Left hindlimb (tissue), 1 donor: ENCODE data around the gene ATAD2B.

ENCODE experiments used
- DNase-seq: peaks from one replicate; pipeline ENCODE4 v3.0.0-alpha.2; 2018

Gene ATAD2B

GRCh38 chr2:23905155-23905554 lies 21.8 kb downstream of the ATAD2B start:
- DNase-seq = no peak

DNA sequence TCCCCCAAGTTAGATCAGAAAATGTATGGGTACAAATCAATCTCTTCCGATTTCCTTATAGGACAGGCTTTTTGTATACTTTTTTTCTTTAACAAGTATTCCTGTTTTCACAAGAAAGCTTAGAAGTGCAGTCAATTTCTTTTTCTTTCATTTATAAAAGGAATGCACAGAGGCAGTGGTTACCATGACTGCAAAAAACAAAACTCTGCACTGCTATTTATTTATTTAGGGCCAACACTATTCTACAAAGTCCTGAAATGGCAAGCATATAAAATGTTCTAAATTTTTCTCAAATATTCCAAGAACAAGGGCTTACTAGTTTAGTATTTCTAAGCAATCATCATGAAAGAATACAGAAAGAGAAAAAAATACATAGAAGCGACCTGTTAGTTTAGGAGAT lies 22.2 kb downstream of the ATAD2B start:
- DNase-seq = no peak

GRCh38 chr2:23904215-23904614 lies 22.7 kb downstream of the ATAD2B start:
- no peak for DNase-seq

DNA sequence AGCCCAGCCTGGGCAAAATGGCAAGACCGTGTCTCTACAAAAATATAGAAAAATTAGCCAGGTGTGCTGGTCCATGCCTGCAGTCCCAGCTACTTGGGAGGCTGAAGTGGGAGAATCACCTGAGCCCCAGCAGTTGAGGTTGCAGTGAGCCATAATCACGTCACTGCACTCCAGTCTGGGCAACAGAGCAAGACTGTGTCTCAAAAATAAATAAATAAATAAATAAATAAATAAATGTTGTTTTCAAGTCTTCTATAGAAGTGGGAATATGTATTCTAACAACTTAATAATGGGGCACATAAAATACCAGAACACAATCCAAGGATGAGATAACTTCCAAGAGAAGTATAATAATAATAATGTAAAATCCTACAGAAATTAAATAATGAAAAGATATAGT lies 23.9 kb downstream of the ATAD2B start:
- no peak for DNase-seq

DNA sequence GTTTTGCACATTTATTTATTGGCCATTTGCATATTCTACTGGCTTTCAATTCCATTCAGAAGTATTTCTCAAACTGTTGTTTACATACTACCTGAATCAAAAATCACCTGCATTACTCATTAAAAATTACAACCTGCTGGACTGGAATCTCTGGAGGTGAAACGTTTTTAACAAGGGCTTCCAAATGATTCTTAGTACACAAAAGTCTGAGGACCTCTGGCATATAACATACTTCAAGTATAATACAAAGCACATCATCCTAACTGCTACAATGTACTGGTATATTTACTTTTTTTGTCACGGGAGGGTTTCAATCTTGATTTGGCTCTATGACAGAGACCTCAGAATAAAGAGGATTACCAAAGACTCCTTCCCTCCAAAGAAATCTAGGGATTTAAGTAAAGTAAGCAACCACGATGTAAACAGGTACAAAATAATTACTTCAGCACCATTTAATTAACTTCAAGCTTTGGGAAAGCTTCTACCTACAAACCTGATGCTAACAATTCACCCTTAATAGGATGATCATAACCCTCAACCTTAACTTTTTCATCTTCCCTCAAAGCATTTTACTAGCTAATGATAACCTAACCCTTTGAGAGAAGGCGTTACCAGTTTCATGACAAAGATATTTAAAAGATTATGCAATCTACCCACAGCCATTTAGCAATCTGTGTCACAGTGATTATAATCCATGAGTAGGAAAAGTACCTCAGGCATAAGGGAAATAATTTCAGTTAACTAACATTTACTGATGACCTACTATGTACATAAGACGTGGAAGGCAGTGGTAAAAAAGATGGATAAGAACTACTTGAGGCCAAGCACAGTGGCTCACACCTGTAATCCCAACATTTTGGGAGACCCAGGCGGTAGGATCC lies 24.7 kb downstream of the ATAD2B start:
- no peak for DNase-seq

GRCh38 chr2:23900541-23901322 lies 26.2 kb downstream of the ATAD2B start:
- no peak for DNase-seq

DNA sequence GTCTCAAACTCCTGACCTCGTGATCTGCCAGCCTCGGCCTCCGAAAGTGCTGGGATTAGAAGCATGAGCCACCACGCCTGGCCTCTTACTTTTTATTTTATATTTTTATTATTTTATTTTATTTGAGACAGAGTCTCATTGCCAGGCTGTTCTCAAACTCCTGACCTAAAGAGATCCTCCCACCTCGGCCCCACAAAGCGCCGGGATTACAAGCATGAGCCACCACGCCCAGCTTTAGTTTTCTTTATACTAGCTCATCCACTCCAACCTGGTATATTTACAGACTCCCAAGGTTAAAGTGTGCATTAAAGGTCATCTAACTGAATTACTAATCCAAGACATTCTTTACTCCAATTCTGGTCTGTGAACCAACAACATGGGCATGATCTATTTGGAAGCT lies 26.8 kb downstream of the ATAD2B start:
- no peak for DNase-seq

GRCh38 chr2:23871206-23871605 lies 55.7 kb downstream of the ATAD2B start:
- no peak for DNase-seq

DNA sequence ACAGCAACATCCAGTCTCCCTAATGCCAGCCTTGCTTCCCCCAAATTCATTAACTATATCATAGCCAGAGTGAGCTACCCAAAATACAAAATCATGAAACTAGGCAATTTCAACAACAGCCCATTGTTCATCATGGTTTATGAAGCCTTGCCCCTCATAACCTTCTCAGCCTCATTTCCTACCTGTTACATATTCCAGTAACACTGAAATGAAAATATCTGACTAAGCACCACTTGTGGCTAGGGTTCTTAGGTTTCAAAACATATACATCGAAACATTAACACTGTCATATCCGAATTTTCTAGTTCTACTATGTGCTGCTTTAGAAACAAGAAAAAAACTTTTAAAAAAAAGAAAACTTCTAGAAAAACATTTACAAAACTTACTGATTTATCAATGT lies 59.5 kb downstream of the ATAD2B start:
- no peak for DNase-seq

GRCh38 chr2:23862716-23863426 lies 64.1 kb downstream of the ATAD2B start:
- DNase-seq = no peak

DNA sequence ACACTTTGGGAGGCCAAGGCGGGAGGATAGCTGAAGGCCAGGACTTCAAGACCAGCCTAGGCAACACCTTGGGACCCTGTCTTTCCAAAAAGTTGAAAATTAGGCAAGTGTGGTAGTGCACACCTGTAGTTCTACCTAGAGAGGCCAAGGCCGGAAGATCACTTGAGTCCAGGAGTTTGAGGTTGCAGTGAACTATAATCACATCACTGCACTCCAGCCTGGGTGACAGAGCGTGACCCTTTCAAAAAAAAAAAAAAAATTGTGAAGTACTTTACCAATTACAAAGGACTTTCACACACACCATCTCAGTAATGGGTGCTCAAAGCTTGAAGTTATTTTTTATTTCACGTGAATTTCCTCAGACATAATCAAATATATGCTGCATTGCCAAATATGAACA lies 65.0 kb downstream of the ATAD2B start:
- DNase-seq = no peak

DNA sequence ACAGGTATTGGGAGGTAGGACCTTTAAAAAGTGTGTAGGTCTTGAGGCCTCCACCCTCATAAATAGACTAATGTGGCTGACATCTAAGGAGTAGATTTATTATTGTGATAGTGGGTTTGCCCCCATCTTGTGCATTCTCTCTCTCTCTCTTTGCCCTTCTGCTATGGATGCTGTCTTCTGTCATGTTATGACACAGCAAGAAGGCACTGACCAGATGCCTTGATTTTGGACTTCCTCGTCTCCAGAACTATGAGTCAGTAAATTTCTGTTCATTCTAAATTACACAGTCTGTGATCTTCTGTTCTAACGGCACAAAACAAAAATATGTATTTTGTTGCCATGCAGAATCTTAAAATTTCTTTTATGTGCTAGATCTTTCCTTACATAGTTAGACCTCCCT lies 66.9 kb downstream of the ATAD2B start:
- no peak for DNase-seq

DNA sequence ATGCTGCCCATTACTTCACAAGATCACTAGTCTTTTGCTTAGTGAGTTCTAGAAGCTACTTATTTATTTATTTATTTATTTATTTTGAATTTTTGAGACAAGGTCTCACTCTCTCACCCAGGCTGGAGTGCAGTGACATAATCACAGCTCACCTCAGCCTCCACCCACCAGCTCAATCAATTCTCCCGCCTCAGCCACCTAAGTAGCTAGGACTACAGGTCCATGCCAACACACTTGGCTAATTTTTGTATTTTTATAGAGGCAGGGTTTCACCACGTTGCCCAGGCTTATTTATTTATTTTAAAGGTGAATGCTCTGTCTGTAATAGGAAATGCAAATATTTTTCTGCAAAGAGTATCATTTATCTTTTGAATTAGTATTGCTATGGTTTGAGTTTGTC lies 67.7 kb downstream of the ATAD2B start:
- DNase-seq = no peak

- DNase-seq = no peak
Observed at GRCh38 chr2:23850564-23851256, 76.2 kb downstream of the ATAD2B start.

DNA sequence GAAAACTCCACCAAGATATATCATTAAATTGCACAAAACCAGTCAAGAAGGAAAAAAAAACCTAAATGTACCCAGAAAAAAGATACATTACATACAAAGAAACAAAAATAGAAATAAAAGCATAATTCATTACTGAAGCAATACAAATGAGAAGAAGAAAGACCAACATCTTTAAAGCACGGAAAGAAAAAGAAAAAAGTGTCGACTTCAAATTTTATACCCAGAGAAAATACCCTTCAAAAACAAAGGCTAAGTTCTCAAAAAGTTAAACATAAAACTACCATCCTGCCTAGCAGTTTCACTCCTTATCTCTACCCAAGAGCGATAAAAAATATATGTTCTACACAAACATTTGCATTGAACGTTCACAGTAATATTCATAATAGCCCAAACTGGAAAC lies 82.0 kb downstream of the ATAD2B start:
- DNase-seq = no peak

GRCh38 chr2:23843051-23843976 lies 83.6 kb downstream of the ATAD2B start:
- DNase-seq = no peak

- no peak for DNase-seq
Observed at GRCh38 chr2:23839919-23840578, 86.9 kb downstream of the ATAD2B start.

DNA sequence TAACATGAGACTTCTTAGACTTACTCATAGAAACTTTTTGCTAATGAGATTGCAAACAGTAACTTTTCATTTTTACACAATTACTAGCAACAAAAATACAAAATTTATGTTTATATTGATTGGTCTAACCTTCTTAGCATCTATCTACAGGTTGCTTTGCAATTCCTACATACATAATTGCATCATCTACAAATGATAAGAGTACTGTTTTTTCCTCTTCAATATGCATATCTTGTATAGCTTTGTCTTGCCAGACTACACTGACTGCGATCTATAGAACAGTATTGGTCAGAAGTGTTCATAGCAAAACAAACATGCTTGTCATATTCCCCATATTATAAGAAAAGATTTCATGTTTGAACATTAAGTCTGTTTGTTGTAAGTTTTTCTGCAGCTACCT lies 87.9 kb downstream of the ATAD2B start:
- no peak for DNase-seq

DNA sequence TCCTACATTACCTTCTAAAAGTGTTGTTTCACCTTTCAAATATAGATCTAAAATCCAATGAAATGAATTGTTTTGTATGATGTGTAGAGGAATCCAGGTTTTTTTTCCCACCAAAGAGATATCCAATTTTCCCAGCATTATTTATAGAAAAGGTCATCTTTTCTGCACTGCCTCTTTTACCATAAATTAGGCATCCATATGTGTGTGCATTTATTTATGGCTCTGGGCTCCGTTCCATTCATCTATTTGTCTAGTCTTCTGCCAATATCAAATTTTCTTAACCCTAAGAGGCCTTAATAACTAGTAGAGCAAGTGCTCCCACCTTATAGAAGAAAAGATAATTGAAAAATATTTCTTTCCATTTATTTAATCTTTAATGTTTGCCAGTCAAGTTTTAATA lies 88.3 kb downstream of the ATAD2B start:
- DNase-seq = no peak

DNA sequence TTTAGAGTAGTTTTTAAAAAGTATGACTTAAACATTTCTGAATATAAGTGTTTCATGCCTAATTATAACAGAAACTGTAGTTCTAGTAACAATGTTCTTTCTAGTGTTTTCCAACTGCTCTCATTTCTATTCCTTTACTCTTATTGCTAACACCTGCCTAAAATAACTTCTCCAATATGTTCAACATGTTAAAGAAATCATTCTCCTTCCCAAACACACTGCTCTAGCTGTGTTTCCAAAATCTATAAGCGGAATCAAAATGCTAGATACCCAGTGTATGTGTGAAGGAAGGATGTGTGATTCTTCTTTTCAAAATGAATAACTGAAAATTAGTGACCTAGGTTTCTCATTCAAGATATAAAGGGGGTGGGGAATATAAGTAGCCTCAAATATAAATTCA lies 89.1 kb downstream of the ATAD2B start:
- DNase-seq = no peak

DNA sequence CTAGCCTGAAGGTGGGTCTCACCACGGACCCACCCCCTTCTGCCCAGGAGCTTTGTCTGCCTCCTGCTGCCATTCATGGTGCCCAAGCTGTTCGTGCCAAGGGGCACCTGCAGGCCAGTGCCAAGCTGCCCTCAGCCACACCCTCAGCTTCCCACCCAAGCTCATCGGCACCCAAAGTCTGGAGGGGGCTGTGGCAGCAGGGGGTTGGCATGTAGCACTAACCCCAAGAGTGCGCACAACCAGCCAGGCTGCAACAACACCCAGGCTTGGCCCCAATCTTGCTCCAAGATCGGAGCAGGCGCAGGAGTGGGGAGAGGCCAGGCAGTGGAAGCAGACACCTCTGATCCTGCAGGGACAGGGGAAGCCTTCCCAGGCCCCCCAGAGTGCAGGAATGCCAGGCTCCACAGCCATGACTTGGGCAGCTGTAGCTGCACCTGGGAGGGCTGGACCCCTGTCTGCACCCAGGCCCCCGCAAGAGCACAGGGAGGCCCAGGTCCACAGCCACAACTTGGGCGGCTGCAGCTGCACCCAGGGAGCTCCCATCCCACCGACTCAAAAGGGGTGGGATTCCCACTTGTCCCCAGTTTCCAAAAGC lies 89.9 kb downstream of the ATAD2B start:
- DNase-seq = no peak
